Measurements from ENCODE around the gene EEPD1. TPM values are rescaled to one million over a fixed set of nuclear protein-coding genes. Genes with fewer than 3 reads are reported as not detected.

The EEPD1 gene
- total RNA-seq, 4 donors from 2014 or later: 2.2 to 9.3 (median 6.2) TPM

GRCh38 chr7:36127075-36127740 is 25.8 kb upstream of the EEPD1 start:
- TF ChIP-seq CTCF (IDR thresholded peaks at IDR 0.05) (no peak), POLR2A (IDR thresholded peaks at IDR 0.05) (no peak)
- Histone ChIP-seq H3K27ac (no peak overlapping the region), H3K36me3 (no peaks in the 10 kb centered on the region), H3K4me1 (peaks cover 0 to 9% of the 10 kb centered on the region in 2 donors), H3K27me3 (no peaks in the 10 kb centered on the region), H3K4me3 (replicated peaks in 1 of 3) (no peak overlapping the region), H3K9me3 (no peaks in the 10 kb centered on the region)
- WGBS, 2 donors: 82 to 89% methylated on average over 4 of the region's 4 CpGs
- no peak for DNase-seq
- intact Hi-C loops (cut with DNase I): no loop called here

DNA sequence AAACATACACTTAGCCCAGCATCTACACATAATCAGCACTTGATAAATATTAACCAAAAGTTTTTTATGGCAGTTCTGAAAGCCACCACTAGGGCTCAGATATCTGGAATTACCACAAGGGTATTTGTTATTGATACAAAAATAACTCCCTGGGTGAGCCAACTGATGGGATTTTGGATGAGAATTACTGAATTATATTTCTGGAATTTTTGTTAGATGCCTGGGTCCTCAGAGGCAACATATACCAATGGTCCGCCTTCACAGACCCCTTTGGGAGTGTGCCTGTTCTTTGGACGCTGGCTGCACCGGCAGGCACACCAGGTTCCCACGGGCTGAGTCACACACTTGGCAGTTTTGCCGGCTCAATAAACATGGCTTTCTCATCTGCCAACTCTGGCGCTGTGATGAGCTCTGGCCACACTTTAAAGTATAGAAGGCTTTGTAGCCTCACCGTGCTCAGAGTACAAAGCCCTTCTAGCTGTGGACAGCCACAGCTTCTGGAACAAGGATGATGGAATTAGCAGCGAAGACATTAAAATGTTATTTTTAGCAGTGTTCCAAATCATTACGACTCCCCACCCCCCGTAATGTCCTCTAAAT is 24.5 kb upstream of the EEPD1 start:
- Histone ChIP-seq H3K36me3 (no peaks in the 10 kb centered on the region), H3K4me1 (peaks cover 0 to 9% of the 10 kb centered on the region in 2 donors), H3K9me3 (no peaks in the 10 kb centered on the region), H3K4me3 (replicated peaks in 1 of 3) (no peak overlapping the region), H3K27ac (peak overlapping the region in 2 of 3 donors; percentile 43 to 64), H3K27me3 (no peaks in the 10 kb centered on the region)
- 38 to 48% methylated on average over 7 to 10 of the region's 10 CpGs for WGBS, 2 donors
- peak; percentile 76 to 83 for DNase-seq
- TF ChIP-seq POLR2A (IDR thresholded peaks at IDR 0.05): no peak
- peak; percentile 45 to 79 (median 59) for TF ChIP-seq CTCF (IDR thresholded peaks at IDR 0.05)
- intact Hi-C loops (cut with DNase I): no loop called here

DNA sequence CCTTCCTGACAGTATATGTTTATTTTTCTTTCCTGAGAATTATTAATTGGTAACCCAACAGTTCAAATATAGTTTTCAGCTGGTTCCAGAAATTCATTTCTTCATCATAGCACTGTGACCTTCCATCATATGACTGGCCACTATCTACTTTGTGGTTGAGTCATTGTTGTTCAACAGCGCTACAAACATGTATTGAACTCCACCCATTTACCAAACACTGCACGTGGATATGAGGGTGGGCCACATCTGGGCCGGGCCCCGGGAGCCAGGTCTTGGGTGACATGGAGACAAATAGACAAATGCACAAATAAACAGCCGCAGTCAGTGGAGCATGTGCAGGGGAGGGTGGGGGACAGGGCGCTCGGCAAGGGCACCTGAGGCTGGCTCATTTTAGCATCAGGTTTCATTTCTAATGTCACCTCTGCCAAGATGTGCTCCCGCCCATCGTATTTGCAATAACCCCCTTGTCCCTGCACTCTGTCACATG is 24.0 kb upstream of the EEPD1 start:
- H3K27me3 ChIP-seq: no peaks in the 10 kb centered on the region
- no peak overlapping the region for H3K4me3 ChIP-seq (replicated peaks in 1 of 3)
- 58 to 77% methylated on average over 9 of the region's 9 CpGs for WGBS, 2 donors
- no peaks in the 10 kb centered on the region for H3K9me3 ChIP-seq
- intact Hi-C loops (cut with DNase I): no loop called here
- peak overlapping the region in 2 of 3 donors; percentile 43 to 64 for H3K27ac ChIP-seq
- no peaks in the 10 kb centered on the region for H3K36me3 ChIP-seq
- peak in 1 of 2 donors; percentile 5 for DNase-seq
- H3K4me1 ChIP-seq: peaks cover 0 to 9% of the 10 kb centered on the region in 2 donors
- TF ChIP-seq CTCF (IDR thresholded peaks at IDR 0.05): no peak
- no peak for TF ChIP-seq POLR2A (IDR thresholded peaks at IDR 0.05)

DNA sequence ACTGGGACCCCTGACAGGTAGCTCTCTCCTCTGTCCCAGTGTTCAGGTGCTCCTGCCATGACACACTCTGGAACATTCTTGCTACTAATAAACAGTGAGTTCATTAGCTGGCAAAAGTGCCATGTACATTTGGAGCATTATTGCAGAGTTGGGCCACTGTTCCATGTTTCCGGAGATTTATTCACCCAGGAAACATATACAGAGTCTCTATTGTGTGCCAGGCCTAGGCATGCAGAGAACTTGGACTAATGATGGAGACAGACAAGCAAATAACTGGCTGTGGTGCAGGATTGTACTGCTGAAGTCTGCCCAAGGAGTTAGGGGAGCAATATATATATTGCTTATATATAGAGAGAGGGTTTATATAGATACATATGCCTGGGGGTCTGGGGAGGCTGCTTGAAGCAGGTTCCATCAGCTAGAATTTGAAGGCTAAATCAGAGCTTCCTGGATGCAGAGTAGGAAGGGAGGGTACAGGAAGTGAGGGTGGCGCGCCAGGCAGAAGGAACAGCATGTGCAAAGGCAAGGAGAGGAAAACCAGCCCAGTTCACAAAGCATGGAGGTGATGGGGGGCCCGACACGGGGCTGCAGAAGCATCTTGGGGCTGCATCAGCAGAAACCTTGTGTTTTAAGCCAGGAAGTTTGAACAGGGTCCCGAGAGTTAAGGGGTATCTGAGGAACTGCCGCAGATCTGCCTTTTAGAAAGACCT is 22.7 kb upstream of the EEPD1 start:
- Histone ChIP-seq H3K4me1 (peaks cover 0 to 9% of the 10 kb centered on the region in 2 donors), H3K4me3 (replicated peaks in 1 of 3) (no peak overlapping the region), H3K36me3 (no peaks in the 10 kb centered on the region), H3K27me3 (no peaks in the 10 kb centered on the region), H3K27ac (no peak overlapping the region), H3K9me3 (no peaks in the 10 kb centered on the region)
- no peak for TF ChIP-seq CTCF (IDR thresholded peaks at IDR 0.05)
- no peak for TF ChIP-seq POLR2A (IDR thresholded peaks at IDR 0.05)
- no peak for DNase-seq
- WGBS, 2 donors: 91 to 94% methylated on average over 7 of the region's 7 CpGs
- intact Hi-C loops (cut with DNase I): no loop called here

All from thyroid gland (tissue), 4 donors.